Endothelial cell of umbilical vein (primary cell): ENCODE results near the gene CGA. TPM values are rescaled to one million over a fixed set of nuclear protein-coding genes. Genes with fewer than 3 reads are reported as not detected.
A peak's percentile ranks its signal among the peaks of the same experiment; 100 is the strongest.

Experiments
- BruUV-seq: library from RNA; stranded (reverse); fragments of 400-500 nt; replicated peaks from 2 replicates; lab custom pipeline; 2021; lab: Mats Ljungman, UMichigan
- CTCF ChIA-PET: fragments of 300-600, 350-600 bp; sonication (Branson Sonifier 250); formaldehyde crosslinking; loops from one replicate; lab custom pipeline; 2021; ENCODE audit warnings: antibody characterized with exemption, inconsistent platforms; lab: Charles Lee
- POLR2A ChIA-PET: fragments of 300-600, 350-600 bp; sonication (Branson Sonifier 250); formaldehyde crosslinking; loops from one replicate; lab custom pipeline; 2021; ENCODE audit warnings: antibody characterized with exemption, inconsistent platforms; lab: Charles Lee
- DNase-seq: peaks from one replicate; pipeline ENCODE4 v3.0.0-alpha.2; 2011; ENCODE audit warnings: low read depth, low spot score
- FAIRE-seq: peaks from 2 replicates; lab custom pipeline; 2011; peaks lifted over from hg19 to GRCh38; lab: Jason Lieb, UNC
- H2AFZ ChIP-seq: 2 replicates; pipeline ENCODE4 v1.6.0; 2012; ENCODE audit warnings: low read depth, low read length, control low read depth, inconsistent platforms
- H3K27ac ChIP-seq: 2 replicates; pipeline ENCODE4 v1.5.1; 2011; ENCODE audit warnings: low read depth, mild to moderate bottlenecking, control low read depth, low read length, moderate library complexity; ENCODE audit not compliant: insufficient read depth
- H3K27me3 ChIP-seq, 2 experiments: 2 replicates each; pipeline versions ENCODE4 v1.6.0 to v1.6.1; 2011; ENCODE audit warnings: low read length in 2 of 2, mixed read lengths in 1 of 2; ENCODE audit not compliant: control insufficient read depth in 2 of 2, insufficient read depth in 2 of 2
- H3K36me3 ChIP-seq, 2 experiments: 2 replicates in 1 of 2; 3 replicates in 1 of 2; pipeline ENCODE4 v1.5.1; 2011; ENCODE audit warnings: low read length in 2 of 2, mild to moderate bottlenecking in 1 of 2, moderate library complexity in 1 of 2; ENCODE audit not compliant: control insufficient read depth in 2 of 2, insufficient read depth in 2 of 2; ENCODE audit errors: extremely low read depth in 1 of 2
- H3K4me1 ChIP-seq: 3 replicates; pipeline ENCODE4 v1.5.1; 2011; ENCODE audit warnings: mild to moderate bottlenecking, low read length; ENCODE audit not compliant: control insufficient read depth, insufficient read depth; ENCODE audit errors: extremely low read depth
- H3K4me2 ChIP-seq: 2 replicates; pipeline ENCODE4 v1.6.1; 2011; ENCODE audit warnings: low read length, control low read depth, mixed read lengths; ENCODE audit not compliant: insufficient read depth
- H3K4me3 ChIP-seq, 3 experiments: fragments of 200-600 bp in 1 of 3; sonication (generic), shearing (Covaris generic) in 1 of 3; replicated peaks in 1 of 3; 2 replicates each; pipeline ENCODE4 v1.5.1; 2011 to 2016; ENCODE audit warnings: control low read depth in 3 of 3, low read length in 3 of 3, mild to moderate bottlenecking in 2 of 3, inconsistent platforms in 1 of 3, low read depth in 1 of 3, moderate library complexity in 1 of 3; ENCODE audit not compliant: insufficient read depth in 1 of 3
- H3K79me2 ChIP-seq: 2 replicates; pipeline ENCODE4 v1.6.0; 2012; ENCODE audit warnings: low read length, inconsistent platforms; ENCODE audit not compliant: control insufficient read depth, insufficient read depth
- H3K9ac ChIP-seq: replicated peaks from 2 replicates; pipeline ENCODE3; 2011; ENCODE audit warnings: low read length, control low read depth; ENCODE audit not compliant: insufficient read depth; ENCODE audit errors: extremely low read depth
- H3K9me1 ChIP-seq: replicated peaks from 3 replicates; pipeline ENCODE4 v1.6.0; 2011; ENCODE audit warnings: mild to moderate bottlenecking, low read length; ENCODE audit not compliant: control insufficient read depth, insufficient read depth; ENCODE audit errors: extremely low read depth
- H3K9me3 ChIP-seq: replicated peaks from 2 replicates; pipeline ENCODE4 v1.5.1; 2012; ENCODE audit warnings: low read length, inconsistent platforms; ENCODE audit not compliant: control insufficient read depth, insufficient read depth
- H4K20me1 ChIP-seq: replicated peaks from 2 replicates; pipeline ENCODE3; 2011; ENCODE audit warnings: mild to moderate bottlenecking, low read length; ENCODE audit not compliant: control insufficient read depth, insufficient read depth; ENCODE audit errors: extremely low read depth
- CTCF ChIP-seq, 2 donors: IDR thresholded peaks; 1 replicate in 1 of 2; 2 replicates in 1 of 2; pipeline ENCODE4 v1.5.1; 2011; ENCODE audit warnings: low read length in 2 of 2, mild to moderate bottlenecking in 2 of 2, moderate library complexity in 2 of 2, control low read depth in 1 of 2, inconsistent platforms in 1 of 2, low read depth in 1 of 2; ENCODE audit not compliant: insufficient read depth in 1 of 2; ENCODE audit errors: extremely low read depth in 1 of 2
- GATA2 ChIP-seq: IDR thresholded peaks from 2 replicates; pipeline ENCODE4 v1.7.0; 2011; ENCODE audit warnings: low read depth, mild to moderate bottlenecking, moderate library complexity, mixed read lengths, low read length; ENCODE audit not compliant: insufficient read length, insufficient read depth
- JUN ChIP-seq: IDR thresholded peaks from 2 replicates; pipeline ENCODE4 v1.6.1; 2011; ENCODE audit warnings: borderline replicate concordance, low read depth; ENCODE audit not compliant: insufficient read length, insufficient read depth
- MAX ChIP-seq: IDR thresholded peaks from 2 replicates; pipeline ENCODE4 v1.6.1; 2011; ENCODE audit not compliant: insufficient read depth, insufficient read length
- MYC ChIP-seq: IDR thresholded peaks from one replicate; pipeline ENCODE4 v1.6.1; 2011; ENCODE audit warnings: mild to moderate bottlenecking, low read depth, low read length
- POLR2A ChIP-seq: IDR thresholded peaks from 2 replicates; pipeline ENCODE4 v1.6.1; 2012; ENCODE audit warnings: low read depth, mild to moderate bottlenecking, control low read depth, low read length
- dilution Hi-C: fragments of 300-500 bp; cut with MboI; formaldehyde crosslinking; loops from one replicate; pipeline ENCODE4 v1.15.0; 2019; ENCODE audit warnings: low sequenced_read_pairs; ENCODE audit not compliant: extremely low pct_ligation_motif_present
- intact Hi-C: fragments of 100-400 bp; cut with micrococcal nuclease; formaldehyde crosslinking; loops from one replicate; pipeline ENCODE4 v1.10.0; 2022
- polyA plus RNA-seq, 4 experiments: library from polyadenylated mRNA; depleted of rRNA in 3 of 4; stranded (reverse) in 3 of 4; unstranded in 1 of 4; fragments of >200 nt; gene quantifications; 2 replicates each; pipeline versions ENCODE4 v1.2.1 to v1.2.3, GENCODE V29; 2011 to 2012; ENCODE audit warnings: missing spikeins in 1 of 4
- total RNA-seq: library from RNA; stranded (reverse); gene quantifications from 2 replicates; pipeline ENCODE4 v1.2.3, GENCODE V29; 2021

The CGA gene
- total and polyA plus RNA-seq, 2 donors (not counting 3 experiments of a cell fraction or from before 2014, with no cell fraction given), result 0.10 TPM; not detected in 1

DNA sequence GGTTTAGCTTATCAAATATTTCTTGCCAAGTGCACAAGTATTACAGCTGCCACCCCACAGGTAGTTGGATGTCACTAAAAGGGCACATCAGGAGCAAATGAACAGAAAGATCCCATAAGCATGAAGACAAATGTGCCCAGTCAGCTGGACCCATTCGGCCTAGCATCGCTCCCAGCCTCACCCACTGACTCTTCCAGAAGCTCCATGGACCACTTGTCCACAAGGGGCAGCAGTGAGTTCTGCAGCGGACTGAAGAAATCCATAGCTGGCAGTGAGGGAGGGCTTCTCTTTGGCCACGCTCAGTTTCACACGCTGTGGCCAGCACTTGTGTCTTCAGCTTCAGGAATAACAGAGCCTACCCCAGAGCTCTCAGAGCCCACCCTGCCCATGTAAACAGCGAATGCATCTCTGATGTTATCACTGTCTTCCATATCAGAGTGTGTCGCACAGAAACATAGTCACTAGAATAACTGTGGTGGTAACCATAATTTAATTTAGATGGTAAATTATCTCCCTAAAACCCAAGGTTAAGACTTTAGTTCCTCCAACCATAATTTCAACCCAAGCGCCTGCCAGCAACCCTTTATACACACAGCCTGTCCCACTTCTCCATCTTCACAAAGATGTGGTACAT lies 15.8 kb downstream of the CGA start:
- POLR2A ChIA-PET, result no interaction called here
- Histone ChIP-seq H4K20me1 (no peaks in the 10 kb centered on the region), H3K9me3 (no peaks in the 10 kb centered on the region), H3K79me2 (no peaks in the 10 kb centered on the region), H3K4me2 (no peak overlapping the region), H3K9ac (no peak overlapping the region), H3K27ac (no peak overlapping the region), H3K4me1 (no peaks in the 10 kb centered on the region), H2AFZ (no peak overlapping the region), H3K4me3 (no peak overlapping the region), H3K9me1 (no peaks in the 10 kb centered on the region), H3K27me3 (peaks cover 0 to 3% of the 10 kb centered on the region in 2 experiments), H3K36me3 (no peaks in the 10 kb centered on the region)
- CTCF ChIA-PET, result interaction anchor here (0.6 to 5.4 kb wide), 40 partner anchors 9 to 1414 kb away, joined by 3 to 100 read pairs (median 4); partner anchors contain the start of genes CGA and ZNF292
- DNase-seq, result peak; percentile 61
- TF ChIP-seq MYC (no peak), CTCF (IDR thresholded peaks at IDR 0.05; ENCODE audit: extremely low read depth in 1 of 2, insufficient read depth in 1 of 2, low read depth in 1 of 2, low read length in 2 of 2) (peak; percentile 92 to 97)
- FAIRE-seq, result peak; percentile 92
- intact Hi-C loops (no loop called here), dilution Hi-C loops (no loop called here)
- no TSS peak for BruUV-seq

- no peaks in the 10 kb centered on the region for H3K9me1 ChIP-seq
- BruUV-seq, result no TSS peak
- H2AFZ ChIP-seq, result no peak overlapping the region
- TF ChIP-seq JUN (no peak), MAX (no peak), GATA2 (no peak), POLR2A (no peak), CTCF (IDR thresholded peaks at IDR 0.05; ENCODE audit: extremely low read depth in 1 of 2, insufficient read depth in 1 of 2, low read depth in 1 of 2, low read length in 2 of 2) (no peak)
- ChIA-PET POLR2A (no interaction called here), CTCF (no interaction called here)
- H3K27ac ChIP-seq, result no peak overlapping the region
- H3K9me3 ChIP-seq, result no peaks in the 10 kb centered on the region
- H4K20me1 ChIP-seq, result no peaks in the 10 kb centered on the region
- DNase-seq, result no peak
- H3K4me1 ChIP-seq, result no peaks in the 10 kb centered on the region
- dilution Hi-C loops, result no loop called here
- peaks cover 5 to 8% of the 10 kb centered on the region in 2 experiments for H3K27me3 ChIP-seq
- H3K4me3 ChIP-seq, result no peak overlapping the region
- H3K36me3 ChIP-seq, result no peaks in the 10 kb centered on the region
- intact Hi-C loops, result no loop called here
- FAIRE-seq, result no peak
- H3K79me2 ChIP-seq, result no peaks in the 10 kb centered on the region
- no peak overlapping the region for H3K9ac ChIP-seq
- H3K4me2 ChIP-seq, result no peak overlapping the region
These were observed 19.7 kb downstream of the CGA start for GRCh38 chr6:87075168-87075567.
